ENCODE data around the gene CHMP5.

CHMP5 gene

GRCh38 chr9:33264473-33265177 lies at the start of gene CHMP5, which contains the start of gene BAG1:
Gene CHMP5, plus strand, starts transcription at chr9:33265049. Its CDS starts 30 bp downstream, at chr9:33265079.
Gene BAG1, minus strand, starts transcription at chr9:33264708.
- DNase-seq (ENCODE audit: low spot score), result peak; percentile 100

- DNase-seq (ENCODE audit: low spot score), result no peak
Measured at GRCh38 chr9:33220681-33221567, 43.9 kb upstream of the CHMP5 start.

GRCh38 chr9:33221568-33221884 lies 43.3 kb upstream of the CHMP5 start:
- DNase-seq (ENCODE audit: low spot score), result no peak

GRCh38 chr9:33222031-33222430 lies 42.8 kb upstream of the CHMP5 start:
- no peak for DNase-seq (ENCODE audit: low spot score)

- no peak for DNase-seq (ENCODE audit: low spot score)
Measured at GRCh38 chr9:33223696-33224095, 41.2 kb upstream of the CHMP5 start.

- peak; percentile 78 for DNase-seq (ENCODE audit: low spot score)
Measured at GRCh38 chr9:33225319-33226147, 39.3 kb upstream of the CHMP5 start.

- no peak for DNase-seq (ENCODE audit: low spot score)
Measured at GRCh38 chr9:33227008-33227398, 37.8 kb upstream of the CHMP5 start.

GRCh38 chr9:33227741-33228140 lies 37.1 kb upstream of the CHMP5 start:
- no peak for DNase-seq (ENCODE audit: low spot score)

- DNase-seq (ENCODE audit: low spot score), result no peak
Measured at GRCh38 chr9:33228606-33229005, 36.2 kb upstream of the CHMP5 start.

- DNase-seq (ENCODE audit: low spot score), result no peak
Measured at GRCh38 chr9:33229359-33230114, 35.3 kb upstream of the CHMP5 start.

GRCh38 chr9:33230756-33231622 lies 33.9 kb upstream of the CHMP5 start:
- DNase-seq (ENCODE audit: low spot score), result no peak

- no peak for DNase-seq (ENCODE audit: low spot score)
Measured at GRCh38 chr9:33231623-33231942, 33.3 kb upstream of the CHMP5 start.

- no peak for DNase-seq (ENCODE audit: low spot score)
Measured at GRCh38 chr9:33232815-33233214, 32.0 kb upstream of the CHMP5 start.

- DNase-seq (ENCODE audit: low spot score), result no peak
Measured at GRCh38 chr9:33233626-33234342, 31.1 kb upstream of the CHMP5 start.

GRCh38 chr9:33234511-33235467 lies 30.1 kb upstream of the CHMP5 start:
- no peak for DNase-seq (ENCODE audit: low spot score)

GRCh38 chr9:33236571-33236970 lies 28.3 kb upstream of the CHMP5 start:
- no peak for DNase-seq (ENCODE audit: low spot score)

GRCh38 chr9:33239921-33240320 lies 24.9 kb upstream of the CHMP5 start, which contains the start of gene SPINK4:
Gene SPINK4, plus strand, starts transcription at chr9:33240167. Its CDS starts 42 bp downstream, at chr9:33240209.
- DNase-seq (ENCODE audit: low spot score), result no peak

GRCh38 chr9:33241298-33241697 lies 23.6 kb upstream of the CHMP5 start:
- DNase-seq (ENCODE audit: low spot score), result no peak

GRCh38 chr9:33242609-33243134 lies 22.2 kb upstream of the CHMP5 start:
- no peak for DNase-seq (ENCODE audit: low spot score)
